OCI-LY7 (cell line): ENCODE results near the gene CARMIL1. TPM values are rescaled to one million over a fixed set of nuclear protein-coding genes. Genes with fewer than 3 reads are reported as not detected.

Source experiments
- BruUV-seq: library from RNA; stranded (reverse); fragments of 400-500 nt; replicated peaks from 2 replicates; lab custom pipeline; 2021; lab: Mats Ljungman, UMichigan
- CTCF ChIA-PET: fragments of 300-600 bp; sonication (Branson Sonifier 250); formaldehyde crosslinking; loops from one replicate; lab custom pipeline; 2022; ENCODE audit warnings: antibody characterized with exemption; ENCODE audit not compliant: unreplicated experiment; lab: Charles Lee
- POLR2A ChIA-PET: fragments of 300-600 bp; sonication (Branson Sonifier 250); formaldehyde crosslinking; loops from one replicate; lab custom pipeline; 2022; ENCODE audit warnings: antibody characterized with exemption; lab: Charles Lee
- DNase-seq: peaks from one replicate; pipeline ENCODE4 v3.0.0-alpha.2; 2015; ENCODE audit warnings: low spot score
- H2AFZ ChIP-seq: fragments of 200-600 bp; sonication (generic), shearing (Covaris generic); 2 replicates; pipeline ENCODE4 v1.6.1; 2014; ENCODE audit warnings: mild to moderate bottlenecking, antibody characterized with exemption, low read length, moderate library complexity
- H3K27ac ChIP-seq: fragments of 200-600 bp; sonication (generic); 2 replicates; pipeline ENCODE4 v1.5.1; 2014; ENCODE audit warnings: mixed run types, low read depth, mild to moderate bottlenecking, moderate library complexity, low read length, inconsistent platforms; ENCODE audit not compliant: poor library complexity, severe bottlenecking
- H3K36me3 ChIP-seq: fragments of 200-600 bp; sonication (generic); 2 replicates; pipeline ENCODE4 v1.6.1; 2014; ENCODE audit warnings: mild to moderate bottlenecking, antibody characterized with exemption, low read length, moderate library complexity, mixed read lengths; ENCODE audit not compliant: insufficient read depth
- H3K4me1 ChIP-seq: fragments of 200-600 bp; sonication (generic); 2 replicates; pipeline ENCODE4 v1.5.1; 2014; ENCODE audit warnings: mild to moderate bottlenecking, low read length; ENCODE audit not compliant: insufficient read depth, poor library complexity, severe bottlenecking
- H3K4me2 ChIP-seq: fragments of 200-600 bp; sonication (generic); 2 replicates; pipeline ENCODE4 v1.6.1; 2014; ENCODE audit warnings: mild to moderate bottlenecking, low read length
- H3K4me3 ChIP-seq: fragments of 200-600 bp; sonication (generic); 2 replicates; pipeline ENCODE4 v1.5.1; 2014; ENCODE audit warnings: mild to moderate bottlenecking, low read depth, low read length; ENCODE audit not compliant: poor library complexity, severe bottlenecking
- H3K79me2 ChIP-seq: fragments of 200-600 bp; sonication (generic); 2 replicates; pipeline ENCODE4 v1.6.1; 2016; ENCODE audit warnings: low read depth, mild to moderate bottlenecking, low read length, moderate library complexity, mixed read lengths; ENCODE audit not compliant: insufficient read depth
- H3K9me2 ChIP-seq: fragments of 200-600 bp; sonication (generic); 2 replicates; pipeline ENCODE4 v1.6.1; 2016; ENCODE audit warnings: mild to moderate bottlenecking, low read length, mixed read lengths; ENCODE audit not compliant: insufficient read depth
- H3K9me3 ChIP-seq: fragments of 200-600 bp; sonication (generic); 2 replicates; pipeline ENCODE4 v1.6.1; 2014; ENCODE audit warnings: mild to moderate bottlenecking, mixed run types, low read length, mixed read lengths
- H4K20me1 ChIP-seq: fragments of 200-600 bp; sonication (generic); 2 replicates; pipeline ENCODE4 v1.6.1; 2014; ENCODE audit warnings: mild to moderate bottlenecking, antibody characterized with exemption, low read length, moderate library complexity, mixed read lengths; ENCODE audit not compliant: insufficient read depth
- EZH2phosphoT487 ChIP-seq: fragments of 200-600 bp; sonication (generic); IDR thresholded peaks from 2 replicates; pipeline ENCODE4 v1.6.1; 2018; ENCODE audit warnings: low read depth, borderline replicate concordance, mild to moderate bottlenecking, mixed run types, antibody characterized with exemption, low read length, moderate library complexity, mixed read lengths
- intact Hi-C: fragments of 100-400 bp; cut with micrococcal nuclease; formaldehyde crosslinking; loops from one replicate; pipeline ENCODE4 v1.10.0; 2022; ENCODE audit not compliant: unreplicated experiment
- total RNA-seq, 2 experiments: library from RNA; depleted of rRNA in 1 of 2; stranded (reverse); fragments of >200 nt in 1 of 2; shearing (Covaris generic) in 1 of 2; gene quantifications; 2 replicates each; pipeline ENCODE4 v1.2.3, GENCODE V29; 2014 to 2022
- TF ChIP-seq, protein P1 (sequence below): fragments of 200-600 bp; sonication (generic); conservative IDR thresholded peaks from 2 replicates; pipeline ENCODE4 v1.5.1; 2014; ENCODE audit warnings: mild to moderate bottlenecking, antibody characterized with exemption, low read length, moderate library complexity, mixed read lengths

The CARMIL1 gene
- total RNA-seq, 2 experiments from 2014 or later, result 25.5 to 40.1 TPM

DNA sequence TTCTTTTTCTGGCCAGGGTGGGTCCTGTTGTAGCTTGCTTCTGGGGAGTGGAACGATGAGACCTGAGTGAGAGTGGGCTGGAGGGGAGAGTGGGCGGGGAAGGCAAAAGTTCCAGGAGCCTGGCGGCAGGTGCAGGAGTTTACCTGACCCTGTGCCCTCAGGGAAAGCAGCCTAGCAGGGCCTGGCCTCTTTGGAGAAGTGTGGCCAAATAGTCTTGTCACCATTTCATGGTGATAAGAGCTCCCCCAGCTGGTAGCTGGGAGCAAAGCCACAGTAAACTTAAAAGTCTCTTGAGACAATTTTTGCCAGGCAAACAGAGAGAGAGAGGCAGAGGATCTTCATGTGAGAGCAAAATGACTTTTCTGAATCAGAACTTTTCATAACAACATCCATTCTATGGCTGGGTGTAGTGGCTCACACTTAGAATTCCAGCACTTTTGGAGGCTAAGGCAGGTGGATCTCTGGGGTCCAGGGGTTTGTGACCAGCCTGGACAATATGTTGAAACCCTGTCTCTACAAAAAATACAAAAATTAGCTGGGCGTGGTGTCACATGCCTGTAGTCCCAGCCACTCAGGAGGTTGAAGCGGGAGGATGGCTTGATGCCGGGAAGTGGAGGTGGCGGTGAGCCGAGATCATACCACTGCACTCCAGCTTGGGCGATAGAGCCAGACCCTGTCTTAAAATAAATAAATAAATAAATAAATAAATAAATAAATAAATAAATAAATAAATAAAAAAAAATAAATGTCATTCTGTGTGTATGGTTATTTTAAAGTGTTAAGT lies 211.0 kb downstream of the CARMIL1 start:
- Histone ChIP-seq H3K4me2 (peak overlapping the region; percentile 42), H3K27ac (peak overlapping the region; percentile 55), H4K20me1 (no peaks in the 10 kb centered on the region), H3K9me2 (no peaks in the 10 kb centered on the region), H3K79me2 (no peaks in the 10 kb centered on the region), H2AFZ (peak overlapping the region; percentile 41), H3K4me3 (no peak overlapping the region), H3K9me3 (no peaks in the 10 kb centered on the region), H3K36me3 (peaks cover 58% of the 10 kb centered on the region), H3K4me1 (peaks cover 23% of the 10 kb centered on the region)
- no TSS peak for BruUV-seq
- peak; percentile 93 for DNase-seq
- POLR2A ChIA-PET, result interaction anchor here (0.6 to 3.6 kb wide), 13 partner anchors 9 to 224 kb away, joined by 3 to 25 read pairs (median 3); partner anchors contain the start of gene CARMIL1
- TF ChIP-seq, protein P1, sequence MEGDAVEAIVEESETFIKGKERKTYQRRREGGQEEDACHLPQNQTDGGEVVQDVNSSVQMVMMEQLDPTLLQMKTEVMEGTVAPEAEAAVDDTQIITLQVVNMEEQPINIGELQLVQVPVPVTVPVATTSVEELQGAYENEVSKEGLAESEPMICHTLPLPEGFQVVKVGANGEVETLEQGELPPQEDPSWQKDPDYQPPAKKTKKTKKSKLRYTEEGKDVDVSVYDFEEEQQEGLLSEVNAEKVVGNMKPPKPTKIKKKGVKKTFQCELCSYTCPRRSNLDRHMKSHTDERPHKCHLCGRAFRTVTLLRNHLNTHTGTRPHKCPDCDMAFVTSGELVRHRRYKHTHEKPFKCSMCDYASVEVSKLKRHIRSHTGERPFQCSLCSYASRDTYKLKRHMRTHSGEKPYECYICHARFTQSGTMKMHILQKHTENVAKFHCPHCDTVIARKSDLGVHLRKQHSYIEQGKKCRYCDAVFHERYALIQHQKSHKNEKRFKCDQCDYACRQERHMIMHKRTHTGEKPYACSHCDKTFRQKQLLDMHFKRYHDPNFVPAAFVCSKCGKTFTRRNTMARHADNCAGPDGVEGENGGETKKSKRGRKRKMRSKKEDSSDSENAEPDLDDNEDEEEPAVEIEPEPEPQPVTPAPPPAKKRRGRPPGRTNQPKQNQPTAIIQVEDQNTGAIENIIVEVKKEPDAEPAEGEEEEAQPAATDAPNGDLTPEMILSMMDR, result peak; percentile 90
- TF ChIP-seq EZH2phosphoT487, result no peak
- CTCF ChIA-PET, result interaction anchor here (0.6 to 2.8 kb wide), 8 partner anchors 12 to 225 kb away, joined by 3 to 28 read pairs (median 3); partner anchors contain the start of gene CARMIL1
- intact Hi-C loops, result loop anchor here (1.0 to 5.0 kb wide), 5 partner anchors 67 to 265 kb away; no protein-coding TSS in a partner anchor

DNA sequence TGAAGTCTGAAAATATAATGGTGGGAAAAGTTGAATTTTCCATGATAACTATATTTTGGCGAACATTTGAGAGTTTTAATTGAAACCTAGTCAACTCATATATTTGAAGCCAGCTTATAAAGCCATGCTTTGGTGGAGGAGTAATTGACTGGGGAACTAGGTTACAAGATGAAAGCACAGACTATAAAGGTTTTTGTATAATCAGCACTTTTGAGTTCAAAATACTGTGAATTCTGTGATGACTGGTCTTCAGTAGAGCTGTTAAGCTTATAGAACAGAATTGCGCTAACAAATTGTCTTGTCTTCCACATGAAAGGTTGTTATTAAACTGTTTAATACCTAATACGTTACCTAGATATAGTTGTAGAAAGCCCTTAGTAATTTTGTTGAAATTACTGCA lies 213.8 kb downstream of the CARMIL1 start:
- DNase-seq, result no peak
- Histone ChIP-seq H3K36me3 (peaks cover 58% of the 10 kb centered on the region), H3K9me3 (no peaks in the 10 kb centered on the region), H3K9me2 (no peaks in the 10 kb centered on the region), H3K4me3 (no peak overlapping the region), H2AFZ (no peak overlapping the region), H3K27ac (no peak overlapping the region), H3K4me2 (no peak overlapping the region), H3K79me2 (no peaks in the 10 kb centered on the region), H3K4me1 (peaks cover 18% of the 10 kb centered on the region), H4K20me1 (no peaks in the 10 kb centered on the region)
- POLR2A ChIA-PET, result interaction anchor here (0.6 to 0.7 kb wide), 2 partner anchors 61 to 74 kb away, joined by 3 read pairs; no protein-coding TSS in a partner anchor
- intact Hi-C loops, result loop anchor here (5.0 kb wide), 1 partner anchor 64 kb away; no protein-coding TSS in a partner anchor
- CTCF ChIA-PET, result no interaction called here
- no TSS peak for BruUV-seq
- TF ChIP-seq EZH2phosphoT487, result no peak
- TF ChIP-seq, protein P1, result no peak
